Neural cell (in vitro differentiated cells): ENCODE data around the gene ADCY7. TPM values are rescaled to one million over a fixed set of nuclear protein-coding genes. Genes with fewer than 3 reads are reported as not detected.

ENCODE experiments used
- H2AFZ ChIP-seq: fragments of 200-600, 300-800 bp; sonication (generic), shearing (Covaris generic); 2 replicates; pipeline ENCODE4 v1.6.0; 2014; ENCODE audit warnings: low read depth, mild to moderate bottlenecking, antibody characterized with exemption, low read length, moderate library complexity
- H3F3A ChIP-seq: fragments of 200-600 bp; shearing (Covaris generic); 2 replicates; pipeline ENCODE4 v1.6.1; 2016; ENCODE audit warnings: mild to moderate bottlenecking, moderate library complexity, mixed read lengths, antibody characterized with exemption, low read length; ENCODE audit not compliant: insufficient read depth, poor library complexity, severe bottlenecking
- H3K27ac ChIP-seq: fragments of 200-600, 300-800 bp; sonication (generic), shearing (Covaris generic); 2 replicates; pipeline ENCODE4 v1.5.1; 2014; ENCODE audit warnings: mild to moderate bottlenecking, low read length, moderate library complexity
- H3K27me3 ChIP-seq: fragments of 300-800, 200-600 bp; sonication (generic), shearing (Covaris generic); 2 replicates; pipeline ENCODE4 v1.6.0; 2014; ENCODE audit warnings: mild to moderate bottlenecking, low read depth, low read length, moderate library complexity; ENCODE audit not compliant: insufficient read depth
- H3K36me3 ChIP-seq: fragments of 300-800, 200-600 bp; sonication (generic), shearing (Covaris generic); 2 replicates; pipeline ENCODE4 v1.5.1; 2014; ENCODE audit warnings: mild to moderate bottlenecking, antibody characterized with exemption, low read length, moderate library complexity; ENCODE audit not compliant: insufficient read depth
- H3K4me2 ChIP-seq: fragments of 300-800, 200-600 bp; sonication (generic), shearing (Covaris generic); 2 replicates; pipeline ENCODE4 v1.6.0; 2014; ENCODE audit warnings: mild to moderate bottlenecking, low read length
- H3K4me3 ChIP-seq: fragments of 300-800, 200-600 bp; sonication (generic), shearing (Covaris generic); 2 replicates; pipeline ENCODE4 v1.5.1; 2014; ENCODE audit warnings: mild to moderate bottlenecking, low read length, moderate library complexity
- H3K79me2 ChIP-seq: fragments of 200-600 bp; shearing (Covaris generic); replicated peaks from 2 replicates; pipeline ENCODE4 v1.6.0; 2014; ENCODE audit warnings: mild to moderate bottlenecking, low read length, moderate library complexity; ENCODE audit not compliant: insufficient read depth
- H3K9ac ChIP-seq: fragments of 300-800, 200-600 bp; sonication (generic), shearing (Covaris generic); 2 replicates; pipeline ENCODE4 v1.6.1; 2016; ENCODE audit warnings: mild to moderate bottlenecking, low read length, mixed read lengths
- H3K9me2 ChIP-seq: fragments of 200-600 bp; shearing (Covaris generic); 2 replicates; pipeline ENCODE4 v1.6.1; 2016; ENCODE audit warnings: mild to moderate bottlenecking, low read length, mixed read lengths; ENCODE audit not compliant: insufficient read depth
- H3K9me3 ChIP-seq: fragments of 200-600, 300-800 bp; sonication (generic), shearing (Covaris generic); 2 replicates; pipeline ENCODE4 v1.6.1; 2016; ENCODE audit warnings: mild to moderate bottlenecking, mixed run types, low read length, moderate library complexity, mixed read lengths
- H4K20me1 ChIP-seq: fragments of 200-600 bp; shearing (Covaris generic); 2 replicates; pipeline ENCODE4 v1.6.1; 2016; ENCODE audit warnings: mild to moderate bottlenecking, mixed run types; ENCODE audit not compliant: insufficient read depth
- EP300 ChIP-seq: fragments of 450-650 bp; conservative IDR thresholded peaks from 2 replicates; pipeline ENCODE4 v1.6.1; 2014; ENCODE audit warnings: antibody characterized with exemption, mild to moderate bottlenecking, moderate library complexity; ENCODE audit not compliant: poor library complexity, severe bottlenecking
- EZH2 ChIP-seq: fragments of 200-600, 300-800 bp; shearing (Covaris generic), sonication (generic); IDR thresholded peaks from 2 replicates; pipeline ENCODE4 v1.6.1; 2014; ENCODE audit warnings: antibody characterized with exemption, low read length, borderline replicate concordance, mild to moderate bottlenecking; ENCODE audit not compliant: insufficient read depth, poor library complexity, severe bottlenecking
- MXI1 ChIP-seq: fragments of 450-650 bp; conservative IDR thresholded peaks from 2 replicates; pipeline ENCODE4 v1.6.1; 2014; ENCODE audit warnings: antibody characterized with exemption, mild to moderate bottlenecking; ENCODE audit not compliant: poor library complexity, severe bottlenecking
- POLR2AphosphoS5 ChIP-seq: IDR thresholded peaks from 2 replicates; pipeline ENCODE4 v1.6.1; 2012
- RAD21 ChIP-seq: fragments of 450-650 bp; conservative IDR thresholded peaks from 2 replicates; pipeline ENCODE4 v1.6.1; 2014; ENCODE audit warnings: antibody characterized with exemption, mild to moderate bottlenecking, moderate library complexity
- SMC3 ChIP-seq: fragments of 450-650 bp; conservative IDR thresholded peaks from 2 replicates; pipeline ENCODE4 v1.6.1; 2014; ENCODE audit warnings: antibody characterized with exemption, mild to moderate bottlenecking, moderate library complexity; ENCODE audit not compliant: poor library complexity
- TAF1 ChIP-seq: IDR thresholded peaks from 2 replicates; pipeline ENCODE4 v1.6.1; 2012; ENCODE audit warnings: low read depth
- polyA plus RNA-seq: library from polyadenylated mRNA; depleted of rRNA; stranded (reverse); fragments of >200 nt; gene quantifications from 2 replicates; pipeline ENCODE4 v1.2.3, GENCODE V29; 2014
- TF ChIP-seq, protein P1 (sequence below): fragments of 450-650 bp; IDR thresholded peaks from 2 replicates; pipeline ENCODE4 v1.5.1; 2014; ENCODE audit warnings: antibody characterized with exemption, mild to moderate bottlenecking, moderate library complexity; ENCODE audit not compliant: poor library complexity, severe bottlenecking
- TF ChIP-seq, protein P2 (sequence below): IDR thresholded peaks from 2 replicates; pipeline ENCODE4 v1.6.1; 2012; ENCODE audit warnings: borderline replicate concordance

The ADCY7 gene
- polyA plus RNA-seq, 1 donor from 2014 or later: 2.0 TPM

DNA sequence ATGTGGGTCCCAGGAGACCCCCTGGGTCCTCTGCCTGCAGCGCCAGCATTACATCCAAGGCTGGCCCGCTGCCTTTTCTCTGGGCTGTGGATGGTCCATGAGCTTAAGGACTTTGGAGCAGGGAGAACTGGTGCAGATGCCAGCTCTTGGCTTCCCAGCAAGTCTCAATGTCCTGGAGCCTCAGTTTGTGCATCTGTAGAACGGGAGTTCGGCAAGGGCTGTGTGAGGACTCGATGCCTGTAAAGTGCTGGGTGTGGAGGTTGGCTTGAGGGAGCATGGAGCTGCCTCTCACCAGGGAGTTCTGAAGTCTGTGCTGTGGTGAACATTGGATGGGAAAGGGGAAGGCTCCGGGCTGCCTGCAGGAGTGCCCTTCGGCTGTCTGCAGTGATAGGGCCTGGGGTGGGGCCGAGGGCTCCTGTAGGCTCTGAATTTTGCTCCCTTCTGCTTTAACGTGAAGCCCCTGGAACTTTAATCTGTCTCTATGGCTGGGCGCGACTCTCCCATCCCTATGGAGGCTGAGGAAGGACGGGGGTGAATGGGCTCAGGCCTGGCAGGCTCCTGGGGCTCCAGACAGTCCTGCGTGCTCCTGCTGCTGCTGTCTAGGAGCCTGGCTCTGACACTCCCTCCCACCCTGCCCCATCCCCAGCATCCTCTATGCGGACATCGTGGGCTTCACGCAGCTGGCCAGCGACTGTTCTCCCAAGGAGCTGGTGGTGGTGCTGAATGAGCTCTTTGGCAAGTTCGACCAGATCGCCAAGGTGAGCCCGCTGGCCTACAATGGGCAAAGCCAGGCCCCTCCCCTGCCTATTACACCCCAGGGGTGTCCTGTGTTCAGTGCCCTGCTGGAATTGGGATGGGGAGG lies 27.9 kb downstream of the ADCY7 start:
- Histone ChIP-seq H3K9me2 (no peaks in the 10 kb centered on the region), H3K9me3 (no peaks in the 10 kb centered on the region), H2AFZ (no peak overlapping the region), H4K20me1 (no peaks in the 10 kb centered on the region), H3F3A (no peaks in the 10 kb centered on the region), H3K79me2 (no peaks in the 10 kb centered on the region), H3K36me3 (no peaks in the 10 kb centered on the region), H3K27ac (no peak overlapping the region), H3K4me2 (no peak overlapping the region), H3K27me3 (no peaks in the 10 kb centered on the region), H3K4me3 (no peak overlapping the region), H3K9ac (no peak overlapping the region)
- TF ChIP-seq EP300 (no peak), SMC3 (no peak), POLR2AphosphoS5 (no peak), RAD21 (no peak), TAF1 (no peak), MXI1 (no peak), EZH2 (no peak)
- TF ChIP-seq, protein P1, sequence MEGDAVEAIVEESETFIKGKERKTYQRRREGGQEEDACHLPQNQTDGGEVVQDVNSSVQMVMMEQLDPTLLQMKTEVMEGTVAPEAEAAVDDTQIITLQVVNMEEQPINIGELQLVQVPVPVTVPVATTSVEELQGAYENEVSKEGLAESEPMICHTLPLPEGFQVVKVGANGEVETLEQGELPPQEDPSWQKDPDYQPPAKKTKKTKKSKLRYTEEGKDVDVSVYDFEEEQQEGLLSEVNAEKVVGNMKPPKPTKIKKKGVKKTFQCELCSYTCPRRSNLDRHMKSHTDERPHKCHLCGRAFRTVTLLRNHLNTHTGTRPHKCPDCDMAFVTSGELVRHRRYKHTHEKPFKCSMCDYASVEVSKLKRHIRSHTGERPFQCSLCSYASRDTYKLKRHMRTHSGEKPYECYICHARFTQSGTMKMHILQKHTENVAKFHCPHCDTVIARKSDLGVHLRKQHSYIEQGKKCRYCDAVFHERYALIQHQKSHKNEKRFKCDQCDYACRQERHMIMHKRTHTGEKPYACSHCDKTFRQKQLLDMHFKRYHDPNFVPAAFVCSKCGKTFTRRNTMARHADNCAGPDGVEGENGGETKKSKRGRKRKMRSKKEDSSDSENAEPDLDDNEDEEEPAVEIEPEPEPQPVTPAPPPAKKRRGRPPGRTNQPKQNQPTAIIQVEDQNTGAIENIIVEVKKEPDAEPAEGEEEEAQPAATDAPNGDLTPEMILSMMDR: no peak
- TF ChIP-seq, protein P2, sequence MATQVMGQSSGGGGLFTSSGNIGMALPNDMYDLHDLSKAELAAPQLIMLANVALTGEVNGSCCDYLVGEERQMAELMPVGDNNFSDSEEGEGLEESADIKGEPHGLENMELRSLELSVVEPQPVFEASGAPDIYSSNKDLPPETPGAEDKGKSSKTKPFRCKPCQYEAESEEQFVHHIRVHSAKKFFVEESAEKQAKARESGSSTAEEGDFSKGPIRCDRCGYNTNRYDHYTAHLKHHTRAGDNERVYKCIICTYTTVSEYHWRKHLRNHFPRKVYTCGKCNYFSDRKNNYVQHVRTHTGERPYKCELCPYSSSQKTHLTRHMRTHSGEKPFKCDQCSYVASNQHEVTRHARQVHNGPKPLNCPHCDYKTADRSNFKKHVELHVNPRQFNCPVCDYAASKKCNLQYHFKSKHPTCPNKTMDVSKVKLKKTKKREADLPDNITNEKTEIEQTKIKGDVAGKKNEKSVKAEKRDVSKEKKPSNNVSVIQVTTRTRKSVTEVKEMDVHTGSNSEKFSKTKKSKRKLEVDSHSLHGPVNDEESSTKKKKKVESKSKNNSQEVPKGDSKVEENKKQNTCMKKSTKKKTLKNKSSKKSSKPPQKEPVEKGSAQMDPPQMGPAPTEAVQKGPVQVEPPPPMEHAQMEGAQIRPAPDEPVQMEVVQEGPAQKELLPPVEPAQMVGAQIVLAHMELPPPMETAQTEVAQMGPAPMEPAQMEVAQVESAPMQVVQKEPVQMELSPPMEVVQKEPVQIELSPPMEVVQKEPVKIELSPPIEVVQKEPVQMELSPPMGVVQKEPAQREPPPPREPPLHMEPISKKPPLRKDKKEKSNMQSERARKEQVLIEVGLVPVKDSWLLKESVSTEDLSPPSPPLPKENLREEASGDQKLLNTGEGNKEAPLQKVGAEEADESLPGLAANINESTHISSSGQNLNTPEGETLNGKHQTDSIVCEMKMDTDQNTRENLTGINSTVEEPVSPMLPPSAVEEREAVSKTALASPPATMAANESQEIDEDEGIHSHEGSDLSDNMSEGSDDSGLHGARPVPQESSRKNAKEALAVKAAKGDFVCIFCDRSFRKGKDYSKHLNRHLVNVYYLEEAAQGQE: no peak

DNA sequence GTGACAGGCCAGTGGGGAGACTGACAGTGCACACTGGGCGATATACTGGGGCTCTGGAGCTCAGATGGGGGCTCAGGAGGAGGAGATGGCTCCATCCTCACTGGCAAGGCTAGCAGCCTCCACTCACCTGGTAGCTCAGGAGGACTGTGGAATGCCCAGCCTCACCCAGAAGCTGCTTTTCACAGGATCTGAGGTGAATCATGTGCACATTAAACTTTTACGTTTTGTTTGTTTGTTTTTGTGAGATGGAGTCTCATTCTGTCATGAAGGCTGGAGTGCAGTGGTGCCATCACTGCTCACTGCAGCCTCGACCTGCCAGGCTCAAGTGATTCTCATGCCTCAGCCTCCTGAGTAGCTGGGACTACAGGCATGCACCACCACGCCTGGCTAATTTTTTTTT lies 28.6 kb downstream of the ADCY7 start:
- H3K4me2 ChIP-seq: no peak overlapping the region
- H3K9me2 ChIP-seq: no peaks in the 10 kb centered on the region
- no peak overlapping the region for H2AFZ ChIP-seq
- H4K20me1 ChIP-seq: no peaks in the 10 kb centered on the region
- H3K27me3 ChIP-seq: no peaks in the 10 kb centered on the region
- H3K79me2 ChIP-seq: no peaks in the 10 kb centered on the region
- H3K9ac ChIP-seq: no peak overlapping the region
- H3K36me3 ChIP-seq: no peaks in the 10 kb centered on the region
- no peak for TF ChIP-seq TAF1
- TF ChIP-seq EZH2: no peak
- no peak overlapping the region for H3K4me3 ChIP-seq
- H3K9me3 ChIP-seq: no peaks in the 10 kb centered on the region
- no peak overlapping the region for H3K27ac ChIP-seq
- no peaks in the 10 kb centered on the region for H3F3A ChIP-seq
